GM21717 (cell line): ENCODE data around the gene BTG2.
A peak's percentile ranks its signal among the peaks of the same experiment; 100 is the strongest.
"Not testable (repeated sequence)": the region's sequence is repeated elsewhere in the genome, so short reads cannot be mapped to it uniquely, and the experiment has no call there.

Source experiments
- ATAC-seq: cut with Tn5 transposase; IDR thresholded peaks from one replicate; pipeline ENCODE4 v1.9.1; 2021; ENCODE audit warnings: mild to moderate bottlenecking, moderate library complexity; ENCODE audit not compliant: unreplicated experiment

BTG2 gene, protein sequence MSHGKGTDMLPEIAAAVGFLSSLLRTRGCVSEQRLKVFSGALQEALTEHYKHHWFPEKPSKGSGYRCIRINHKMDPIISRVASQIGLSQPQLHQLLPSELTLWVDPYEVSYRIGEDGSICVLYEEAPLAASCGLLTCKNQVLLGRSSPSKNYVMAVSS

DNA sequence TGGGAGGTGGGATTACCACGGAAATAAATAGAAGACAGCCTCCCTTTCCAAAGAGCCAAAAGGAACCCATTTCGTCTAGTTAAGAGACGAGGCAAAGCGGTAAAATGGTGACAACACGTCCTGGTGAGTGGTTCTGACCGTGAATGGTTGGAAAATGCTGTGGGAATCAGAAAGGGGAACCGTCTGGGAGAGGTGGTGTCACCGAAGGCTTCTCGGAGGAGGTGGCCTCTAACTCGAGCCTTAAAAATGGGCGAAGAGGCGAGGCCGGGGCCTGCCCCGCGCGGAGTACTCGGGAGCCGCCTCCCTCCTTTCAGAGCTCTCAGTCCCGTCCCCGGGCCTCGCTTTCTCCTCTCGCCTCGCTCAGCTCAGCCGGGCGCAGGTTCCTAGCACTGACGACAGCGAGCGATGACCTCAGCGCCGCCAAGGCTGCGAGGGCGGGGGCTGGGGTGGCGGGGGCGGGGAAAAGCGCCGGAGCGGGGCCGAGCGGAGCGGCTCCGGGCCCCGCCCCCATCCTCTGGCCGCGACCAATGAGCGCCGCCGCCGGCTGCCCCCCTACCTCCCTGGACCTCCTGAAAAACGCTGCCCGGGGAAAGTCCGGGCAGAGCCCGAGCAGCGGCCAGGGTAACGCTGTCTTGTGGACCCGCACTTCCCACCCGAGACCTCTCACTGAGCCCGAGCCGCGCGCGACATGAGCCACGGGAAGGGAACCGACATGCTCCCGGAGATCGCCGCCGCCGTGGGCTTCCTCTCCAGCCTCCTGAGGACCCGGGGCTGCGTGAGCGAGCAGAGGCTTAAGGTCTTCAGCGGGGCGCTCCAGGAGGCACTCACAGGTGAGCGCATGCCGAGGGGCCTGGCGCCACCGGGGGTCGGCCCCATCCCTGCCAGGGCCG is at the start of gene BTG2:
Gene BTG2, plus strand, starts transcription at position 601 of the 890 bp plus-strand sequence. Its CDS starts 88 bp downstream, at position 689.
- ATAC-seq: peak; percentile 68

DNA sequence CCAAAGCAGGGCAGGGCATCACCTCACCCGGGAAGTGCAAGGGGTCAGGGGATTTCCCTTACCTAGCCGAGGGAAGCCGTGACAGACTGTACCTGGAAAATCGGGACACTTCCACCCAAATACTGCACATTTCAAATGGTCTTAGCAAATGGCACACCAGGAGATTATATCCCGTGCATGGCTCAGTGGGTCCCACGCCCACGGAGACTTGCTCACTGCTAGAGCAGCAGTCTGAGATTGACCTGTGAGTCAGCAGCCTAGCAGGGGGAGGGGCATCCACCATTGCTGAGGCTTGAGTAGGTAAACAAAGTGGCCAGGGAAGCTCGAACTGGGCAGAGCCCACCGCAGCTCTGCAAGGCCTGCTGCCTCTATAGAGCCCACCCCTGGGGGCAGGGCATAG is 48.7 kb upstream of the BTG2 start:
- ATAC-seq: not testable (repeated sequence)

DNA sequence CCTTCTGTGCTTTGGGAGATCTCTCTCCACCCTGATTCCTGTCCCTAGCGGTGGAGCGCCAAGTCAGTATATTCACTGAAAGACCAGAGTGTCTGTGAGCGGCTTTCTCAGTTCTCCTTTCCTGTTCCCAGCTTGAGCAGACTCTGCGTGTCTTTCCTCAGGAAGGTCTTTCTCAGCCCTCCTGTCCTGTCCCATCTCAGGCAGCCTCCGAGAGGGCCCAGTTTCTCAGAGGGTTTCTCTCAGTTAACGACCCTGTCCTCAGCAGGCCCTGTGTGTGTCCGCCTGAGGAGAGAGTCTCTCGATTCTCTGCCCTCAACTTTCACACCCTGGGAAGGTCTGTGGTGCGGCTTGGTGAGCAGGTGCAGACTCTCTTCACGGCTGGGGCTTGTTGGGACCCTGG is 41.8 kb upstream of the BTG2 start:
- no peak for ATAC-seq

DNA sequence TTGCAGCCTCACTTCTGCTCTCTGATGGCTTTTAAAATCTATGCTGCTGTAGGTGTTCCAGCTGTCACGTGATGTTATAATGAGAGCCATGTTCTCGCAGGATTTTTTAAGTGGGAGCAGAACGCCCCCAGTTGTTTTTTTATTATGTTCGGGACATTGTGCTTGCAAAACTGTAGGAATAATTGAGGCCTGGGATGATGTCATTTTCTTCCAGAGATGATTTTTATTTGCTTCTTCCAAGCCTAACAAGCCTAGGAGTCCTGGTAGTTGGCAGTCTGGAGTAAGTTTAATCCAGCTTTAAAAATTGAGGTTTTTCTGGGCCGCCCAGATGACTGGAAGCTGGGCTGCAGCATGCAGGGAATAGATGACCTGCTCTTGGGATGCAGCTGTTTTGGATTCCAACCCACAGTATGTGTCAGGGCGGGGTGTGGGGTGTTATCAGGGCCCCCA is 41.2 kb upstream of the BTG2 start:
- ATAC-seq: no peak

DNA sequence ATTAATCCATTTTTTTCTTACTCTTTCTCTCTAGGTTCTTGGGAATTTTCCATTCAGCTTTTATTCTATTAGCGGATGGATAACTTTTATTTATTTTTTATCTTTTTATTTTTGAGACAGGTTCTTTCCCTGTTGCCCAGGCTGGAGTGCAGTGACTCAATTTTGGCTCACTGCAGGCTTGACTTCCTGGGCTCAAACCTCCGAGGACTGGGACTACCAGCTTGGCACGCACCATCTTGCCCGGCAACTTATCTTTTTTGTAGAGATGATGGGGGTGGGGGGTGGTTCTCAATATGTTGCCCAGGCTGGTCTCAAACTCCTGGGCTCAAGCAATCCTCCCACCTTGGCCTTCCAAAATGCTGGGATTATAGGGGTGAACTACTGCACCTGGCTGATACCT is 39.8 kb upstream of the BTG2 start:
- no peak for ATAC-seq

DNA sequence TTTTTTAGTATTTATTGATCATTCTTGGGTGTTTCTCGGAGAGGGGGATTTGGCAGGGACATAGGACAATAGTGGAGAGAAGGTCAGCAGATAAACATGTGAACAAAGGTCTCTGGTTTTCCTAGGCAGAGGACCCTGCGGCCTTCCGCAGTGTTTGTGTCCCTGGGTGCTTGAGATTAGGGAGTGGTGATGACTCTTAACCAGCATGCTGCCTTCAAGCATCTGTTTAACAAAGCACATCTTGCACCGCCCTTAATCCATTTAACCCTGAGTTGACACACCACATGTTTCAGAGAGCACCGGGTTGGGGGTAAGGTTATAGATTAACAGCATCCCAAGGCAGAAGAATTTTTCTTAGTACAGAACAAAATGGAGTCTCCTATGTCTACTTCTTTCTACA is 39.2 kb upstream of the BTG2 start:
- not testable (repeated sequence) for ATAC-seq

DNA sequence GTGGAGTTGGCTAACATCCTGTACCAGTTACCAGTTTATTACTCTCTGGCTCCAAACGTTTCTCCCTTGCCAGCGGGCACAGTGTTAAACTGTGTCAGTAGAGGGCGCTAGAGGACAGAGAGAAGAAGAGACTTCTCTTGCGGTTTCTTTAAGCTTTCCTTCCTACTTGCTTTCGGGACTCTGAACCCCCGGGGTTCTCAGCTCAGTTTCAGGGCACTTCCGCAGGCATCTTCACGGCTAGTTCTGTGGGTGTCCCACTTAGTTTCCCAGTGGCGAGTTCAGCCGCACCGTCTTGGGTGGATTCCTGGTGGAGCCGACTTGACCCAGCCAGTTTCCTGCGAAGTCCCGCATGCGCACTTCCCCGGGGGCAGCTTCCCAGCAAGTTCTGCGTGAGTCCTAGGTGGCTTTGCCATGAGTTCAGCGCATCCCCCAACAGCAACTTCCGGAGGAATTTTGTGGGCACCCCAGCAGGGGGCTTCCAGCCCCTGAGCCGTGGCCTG is 37.9 kb upstream of the BTG2 start:
- no peak for ATAC-seq

DNA sequence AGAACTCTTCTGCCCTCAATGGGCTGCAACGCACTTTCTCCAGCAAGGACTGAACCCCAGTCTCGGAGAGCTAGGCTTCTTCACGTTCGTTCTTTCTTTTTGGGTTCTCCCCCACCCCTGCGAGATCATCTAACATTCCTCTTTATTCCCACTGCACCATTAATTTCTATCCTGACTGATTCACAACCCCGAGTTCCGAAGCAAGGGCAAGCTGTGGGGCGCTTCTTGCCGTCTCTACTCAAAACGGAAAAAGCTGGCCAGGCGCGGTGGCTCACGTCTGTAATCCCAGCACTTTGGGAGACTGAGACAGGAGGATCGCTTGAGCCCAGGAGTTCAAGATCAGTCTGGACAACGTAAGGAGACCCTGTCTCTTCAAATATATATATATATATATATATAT is 37.4 kb upstream of the BTG2 start:
- no peak for ATAC-seq

DNA sequence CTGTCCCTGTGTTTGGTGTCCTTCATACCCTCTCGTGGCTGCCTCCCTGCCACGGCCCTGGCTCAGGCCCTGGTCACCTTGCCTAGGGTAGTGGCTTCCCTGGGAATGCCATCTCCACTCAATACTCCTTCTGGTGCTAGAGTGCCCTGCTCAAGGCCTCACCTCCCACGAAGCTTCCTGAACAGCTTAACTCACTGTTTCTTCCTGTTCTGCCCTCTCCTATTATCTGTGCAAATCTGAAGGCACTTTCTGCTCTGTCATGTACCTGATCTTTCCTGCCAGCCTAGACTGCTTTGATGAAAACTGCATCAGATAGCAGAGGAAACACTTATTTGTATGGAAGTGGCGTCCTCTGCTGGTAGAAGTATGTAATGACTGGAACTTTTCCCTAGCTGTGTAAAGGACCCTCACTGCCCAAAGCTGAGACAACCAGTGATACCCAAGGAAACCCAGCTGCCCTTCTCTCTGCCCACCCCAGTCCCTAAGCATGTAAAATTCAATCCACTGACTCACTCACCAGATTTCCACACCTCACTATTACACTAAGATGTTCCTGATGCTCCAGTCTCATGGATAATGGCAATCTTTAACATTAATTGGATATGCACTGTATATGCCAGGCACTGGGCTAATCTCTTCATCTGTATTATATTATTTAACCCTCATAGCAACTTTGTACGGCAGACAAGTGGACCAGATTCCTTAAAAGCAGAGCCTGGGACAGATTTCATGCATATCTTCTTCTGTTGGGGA is 36.2 kb upstream of the BTG2 start:
- ATAC-seq: no peak

DNA sequence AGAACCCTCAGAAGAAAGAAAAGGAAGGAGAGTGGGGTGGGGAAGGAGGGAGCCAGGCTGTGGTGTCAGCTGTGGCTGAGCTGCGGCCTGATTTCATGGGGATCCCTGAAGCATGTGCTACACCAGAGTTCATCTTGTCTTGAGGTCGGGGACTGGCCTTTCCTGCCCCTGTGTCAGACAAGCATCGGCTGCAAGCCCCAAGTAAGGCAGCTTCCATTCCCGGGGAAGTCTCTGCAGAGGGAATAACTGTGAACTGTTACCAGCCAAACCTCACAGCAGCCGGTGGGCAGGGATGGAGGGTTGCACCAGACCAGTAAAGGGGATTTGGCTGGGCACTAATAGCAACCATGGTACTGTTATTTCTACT is 35.7 kb upstream of the BTG2 start:
- ATAC-seq: no peak

DNA sequence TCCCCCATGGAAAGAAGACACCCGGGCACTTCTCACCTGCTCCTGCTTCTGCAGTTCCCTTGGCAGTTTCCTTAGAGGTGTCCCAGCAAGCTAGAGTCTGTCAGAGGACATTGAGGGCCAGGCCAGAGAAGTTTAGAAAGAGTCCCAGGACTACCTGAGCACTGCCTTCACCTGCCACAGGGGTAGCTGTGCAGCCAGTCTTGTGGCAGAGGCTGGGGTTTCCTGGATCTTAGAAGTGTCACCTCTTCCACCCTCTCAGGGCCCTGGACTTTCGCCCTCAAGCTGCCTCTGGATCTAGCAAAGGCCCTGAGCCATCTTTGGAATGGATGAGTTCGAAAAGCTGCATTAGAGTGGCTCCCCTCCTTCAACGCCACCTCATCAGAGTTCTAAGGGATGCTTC is 34.9 kb upstream of the BTG2 start:
- no peak for ATAC-seq

DNA sequence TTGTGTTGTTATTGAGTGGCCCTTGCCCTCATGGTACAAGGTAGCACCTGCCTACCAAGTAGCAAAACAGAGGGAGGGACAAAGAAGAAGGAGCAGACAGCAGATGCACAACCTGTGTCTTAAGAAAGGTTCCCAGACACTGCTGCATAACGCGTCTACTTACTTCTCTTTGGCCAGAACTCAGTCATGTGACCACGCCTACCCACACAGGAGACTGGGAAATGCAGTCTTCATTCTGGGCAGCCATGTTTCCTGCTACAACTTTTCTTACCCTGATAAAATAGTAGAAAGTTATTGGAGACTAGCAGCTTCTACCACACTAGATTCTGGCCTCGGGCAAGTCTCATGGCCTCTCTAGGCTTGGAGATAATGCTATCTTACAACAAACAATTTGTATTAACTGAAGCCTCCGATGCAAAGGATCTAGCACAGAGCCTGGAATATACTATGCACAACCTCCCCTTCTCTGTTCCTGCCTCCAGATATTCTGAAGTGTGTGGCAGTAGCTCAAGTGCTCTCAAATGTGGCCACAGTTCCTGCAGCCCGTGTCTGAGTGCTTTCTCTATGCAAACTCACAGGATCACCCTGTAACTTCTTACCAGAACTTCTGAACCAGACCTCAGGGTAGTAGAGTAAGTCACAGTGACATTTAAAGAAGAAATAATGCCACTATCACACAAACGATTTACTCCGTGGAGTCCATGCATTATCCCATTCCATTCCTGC is 34.1 kb upstream of the BTG2 start:
- no peak for ATAC-seq

DNA sequence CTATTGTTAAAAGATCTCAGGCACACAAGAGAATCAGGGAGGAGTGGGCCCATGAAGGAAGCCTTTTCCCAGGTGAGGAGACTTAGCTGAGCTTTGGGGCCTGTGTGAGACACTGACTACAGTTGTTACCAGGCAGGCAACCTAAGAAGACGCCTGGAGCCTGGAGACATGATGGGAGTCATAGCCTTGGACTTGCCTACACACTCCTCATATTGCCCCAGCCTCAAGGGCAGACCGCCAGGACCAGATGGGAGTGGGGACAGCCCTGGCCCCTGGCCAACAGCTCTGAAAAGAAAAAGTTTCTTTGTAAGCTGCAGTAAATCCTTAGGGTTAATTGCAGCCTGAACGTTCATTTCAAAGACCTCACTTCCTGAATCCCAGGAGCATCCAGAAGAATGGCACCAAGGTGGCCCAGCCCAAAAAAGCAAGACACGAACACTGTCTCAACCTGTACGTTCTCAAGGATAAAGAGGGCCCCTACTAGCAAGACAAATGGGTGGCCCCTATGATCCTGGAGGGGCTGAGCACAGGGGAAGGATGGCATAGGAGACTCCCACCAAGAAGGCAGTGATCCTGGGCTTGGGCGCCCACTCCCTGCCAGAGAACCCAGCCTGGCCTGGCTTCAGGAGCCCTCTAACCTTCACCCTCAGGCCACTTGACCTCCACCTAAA is 33.2 kb upstream of the BTG2 start:
- no peak for ATAC-seq

DNA sequence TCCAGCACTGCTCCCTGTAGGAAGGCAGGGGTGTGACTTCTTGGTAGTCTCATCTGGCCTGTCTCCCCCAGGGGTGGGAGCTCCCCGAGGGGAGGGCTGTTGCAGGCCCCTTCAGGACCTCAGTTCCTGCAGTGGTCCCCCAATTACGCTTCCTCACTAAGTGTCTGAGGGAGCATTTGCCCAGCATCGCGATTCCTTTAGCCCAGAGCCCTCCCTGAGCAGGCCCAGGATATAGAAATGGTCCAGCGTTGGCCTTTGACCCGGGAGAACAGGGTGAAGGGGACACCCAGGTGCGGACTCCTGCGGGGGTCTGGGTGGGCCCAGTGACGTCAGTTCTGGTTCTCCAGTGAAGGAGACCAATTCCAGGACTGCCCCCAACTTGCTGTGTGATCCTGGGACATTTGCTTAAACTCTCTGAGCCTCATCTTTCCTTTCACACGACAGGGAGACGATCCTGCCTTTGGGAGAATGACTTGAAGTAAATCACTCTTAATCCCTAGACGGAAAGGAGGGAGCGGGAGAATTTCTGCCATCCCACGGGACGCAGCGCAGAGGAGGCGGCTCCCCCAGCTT is 32.6 kb upstream of the BTG2 start:
- no peak for ATAC-seq

DNA sequence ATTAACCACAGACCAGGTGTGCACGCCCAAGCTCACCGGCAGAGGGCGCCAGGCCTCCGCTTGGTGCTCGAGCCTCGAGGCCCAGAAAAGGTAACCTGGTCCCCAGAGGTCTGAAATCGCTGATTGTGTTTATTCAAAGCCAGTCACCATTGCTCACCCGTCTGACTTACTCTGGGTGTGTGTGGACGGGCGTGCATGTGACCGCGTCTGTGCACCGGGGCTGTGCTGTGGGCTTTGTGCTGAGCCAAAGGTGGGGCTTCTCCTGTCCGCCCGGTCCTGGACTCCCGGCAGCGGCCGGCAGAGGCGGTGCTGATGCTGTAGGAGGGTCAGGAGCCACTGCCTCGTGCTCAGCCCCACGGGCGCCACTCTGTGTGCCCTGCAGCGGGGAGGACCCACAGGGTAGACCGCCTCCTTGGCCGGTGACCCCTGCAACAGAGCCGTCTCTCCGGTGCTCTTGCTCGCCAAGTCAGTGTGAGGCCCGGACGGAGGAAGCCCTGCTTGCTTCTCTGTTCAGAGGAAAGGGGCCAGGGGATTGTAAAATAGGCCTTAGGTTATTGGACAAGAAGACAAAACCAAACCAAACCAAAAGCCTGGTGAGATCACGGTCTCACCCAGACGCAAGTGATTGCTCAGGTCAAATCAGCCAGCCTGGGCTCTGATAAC is 32.0 kb upstream of the BTG2 start:
- ATAC-seq: peak; percentile 45

DNA sequence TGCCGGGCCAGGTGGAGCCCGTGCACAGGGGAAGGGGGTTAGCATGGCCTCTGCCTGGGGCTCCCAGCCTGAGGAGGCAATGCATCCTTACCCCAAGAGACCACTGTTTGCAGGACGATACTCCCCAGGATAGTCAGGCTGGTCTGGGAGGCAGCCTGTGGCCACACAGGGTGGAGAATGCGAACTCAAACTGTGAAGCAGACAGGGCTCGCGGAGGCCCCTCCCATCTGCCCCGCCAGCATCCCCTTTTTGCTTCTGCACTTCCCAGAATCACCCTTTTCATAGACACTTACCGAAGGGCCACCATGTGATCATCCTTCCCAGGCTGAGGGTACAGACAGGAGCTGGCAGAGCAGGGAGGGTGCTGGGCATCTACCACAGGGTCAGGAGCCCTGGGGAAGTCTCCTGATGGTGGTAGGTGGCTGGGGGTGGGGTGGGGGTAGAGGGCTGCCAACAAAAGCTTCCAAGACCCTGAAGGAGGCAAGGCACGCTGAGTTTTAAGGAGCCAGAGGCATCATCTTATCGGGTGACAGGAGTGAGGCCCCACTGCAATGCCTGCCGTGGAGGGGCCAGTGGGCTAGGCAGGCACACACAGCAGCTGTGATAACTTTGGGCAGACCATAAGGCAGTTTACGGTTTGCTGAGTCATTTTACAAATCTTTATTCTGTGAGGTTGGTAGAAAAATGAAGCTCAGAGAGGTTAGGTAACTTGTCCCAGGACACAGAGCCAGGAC is 31.3 kb upstream of the BTG2 start:
- ATAC-seq: no peak

DNA sequence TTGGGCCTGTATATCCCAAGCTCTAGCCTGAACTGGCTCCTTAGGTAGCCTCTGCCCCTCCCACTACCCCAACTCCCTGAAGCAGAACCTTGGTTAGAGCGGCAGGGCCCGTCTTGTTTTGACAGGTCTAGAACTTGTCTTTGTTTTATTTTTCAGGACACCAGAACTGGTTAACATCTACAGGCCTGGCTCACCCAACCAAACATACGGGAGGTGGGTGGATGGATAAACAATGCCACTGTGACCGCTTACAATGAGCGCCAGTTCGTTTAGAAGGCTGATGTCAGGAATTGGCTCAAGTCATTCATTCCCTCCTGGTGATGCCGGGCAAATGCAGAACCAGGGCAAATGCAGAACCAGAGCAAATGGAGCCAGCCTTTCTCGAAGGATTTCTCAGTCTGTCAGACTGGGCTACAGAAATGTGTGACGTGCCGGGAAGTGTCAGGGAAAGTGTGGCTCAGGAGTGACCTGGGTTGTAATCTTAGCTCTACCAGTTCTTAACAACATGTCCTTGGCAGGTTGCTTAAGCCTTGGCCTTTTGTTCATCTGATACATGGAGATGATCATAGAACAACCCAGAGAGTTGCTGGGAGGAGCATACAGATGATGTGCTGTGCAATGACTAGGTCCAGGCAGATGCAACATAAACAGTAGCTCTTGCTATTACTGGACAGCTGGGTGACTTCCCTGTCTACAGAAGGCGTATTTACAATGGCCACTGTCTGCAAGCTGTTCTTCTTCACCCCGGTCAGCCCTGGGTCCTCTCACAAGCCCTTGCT is 30.5 kb upstream of the BTG2 start:
- no peak for ATAC-seq

DNA sequence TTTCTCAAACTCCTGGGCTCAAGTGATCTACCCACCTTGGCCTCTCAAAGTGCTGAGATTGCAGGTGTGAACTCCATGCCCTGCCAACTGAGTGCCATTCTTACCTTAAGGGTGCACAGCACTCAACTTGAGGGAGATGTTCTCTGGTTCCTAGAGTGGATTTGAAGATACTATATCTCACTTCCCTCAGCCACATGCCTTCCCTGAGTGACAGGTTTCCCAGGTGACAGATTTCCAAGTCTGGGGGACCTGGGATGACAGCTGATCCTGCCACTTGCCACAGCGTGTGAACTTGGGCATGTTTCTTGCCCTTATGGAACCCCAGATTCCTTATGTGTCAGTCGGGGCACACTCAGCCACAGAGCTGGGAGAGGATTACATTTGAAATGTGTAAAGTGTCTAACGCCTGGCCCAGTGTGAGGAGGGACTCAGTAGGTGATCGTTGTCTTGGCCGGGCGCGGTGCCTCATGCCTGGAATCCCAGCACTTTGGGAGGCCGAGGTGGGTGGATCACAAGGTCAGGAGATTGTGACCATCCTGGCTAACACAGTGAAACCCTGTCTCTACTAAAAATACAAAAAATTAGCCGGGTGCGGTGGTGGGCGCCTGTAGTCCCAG is 29.6 kb upstream of the BTG2 start:
- ATAC-seq: no peak
